Measurements from ENCODE around the gene SLFN14.
"Not testable (repeated sequence)": the region's sequence is repeated elsewhere in the genome, so short reads cannot be mapped to it uniquely, and the experiment has no call there.

Gene SLFN14

DNA sequence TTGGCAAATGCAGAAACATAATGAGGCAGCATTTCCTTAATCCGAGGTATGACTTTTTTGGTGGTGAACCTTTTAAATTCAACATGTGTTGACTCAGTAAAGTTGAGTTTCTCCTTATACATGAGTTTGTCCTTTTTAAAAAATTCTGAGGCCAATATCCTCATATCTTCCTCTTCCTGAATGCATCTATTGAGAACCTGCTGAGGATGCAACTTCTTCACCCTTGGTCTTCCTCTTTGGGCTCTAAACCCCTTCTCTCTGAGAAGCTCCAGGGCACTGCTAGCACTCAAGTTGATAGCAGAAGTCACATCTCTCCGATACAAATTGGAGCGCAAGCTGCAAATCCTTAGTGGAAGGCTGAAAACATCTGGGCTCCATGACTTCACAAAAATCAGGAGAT, 3.3 kb downstream of the SLFN14 start:
- no peak for DNase-seq

DNA sequence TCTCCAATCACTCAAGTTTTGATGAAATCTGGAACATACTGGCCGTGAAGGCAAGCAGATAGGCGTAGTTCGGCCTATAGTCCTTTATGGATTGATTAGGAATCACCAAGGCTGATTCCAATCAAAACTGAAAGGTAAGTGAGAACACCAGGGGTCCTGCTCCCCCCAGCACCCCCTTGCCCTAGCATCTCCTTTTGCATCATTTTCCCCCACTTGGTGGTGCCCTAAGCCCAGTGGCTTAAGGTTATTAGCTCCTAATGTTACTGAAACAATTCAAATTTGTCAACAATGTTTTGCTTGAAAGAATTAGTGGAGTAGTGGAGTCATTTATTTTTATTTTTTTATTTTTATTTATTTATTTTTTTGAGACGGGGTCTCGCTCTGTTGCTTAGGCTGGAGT, 4.9 kb downstream of the SLFN14 start:
- no peak for DNase-seq

DNA sequence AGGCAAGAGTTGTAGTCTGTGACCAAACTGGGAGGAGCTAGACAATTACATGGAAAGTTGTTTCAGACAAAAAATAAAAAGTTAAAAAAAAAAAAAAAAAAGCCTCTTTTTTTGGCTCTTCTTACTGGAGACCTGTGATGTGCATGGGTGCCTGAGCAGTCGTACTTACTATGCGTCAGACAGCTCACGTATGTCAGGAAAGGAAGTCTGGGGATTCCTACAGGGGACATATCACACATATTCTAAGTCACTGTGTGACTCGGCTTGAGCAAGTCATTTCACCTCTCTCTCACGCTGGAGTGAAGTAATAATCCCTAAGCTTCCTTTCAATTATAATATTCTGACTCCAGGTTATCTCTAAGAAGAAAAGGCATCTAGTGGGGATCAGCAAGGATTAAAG, 6.0 kb downstream of the SLFN14 start:
- DNase-seq = no peak

DNA sequence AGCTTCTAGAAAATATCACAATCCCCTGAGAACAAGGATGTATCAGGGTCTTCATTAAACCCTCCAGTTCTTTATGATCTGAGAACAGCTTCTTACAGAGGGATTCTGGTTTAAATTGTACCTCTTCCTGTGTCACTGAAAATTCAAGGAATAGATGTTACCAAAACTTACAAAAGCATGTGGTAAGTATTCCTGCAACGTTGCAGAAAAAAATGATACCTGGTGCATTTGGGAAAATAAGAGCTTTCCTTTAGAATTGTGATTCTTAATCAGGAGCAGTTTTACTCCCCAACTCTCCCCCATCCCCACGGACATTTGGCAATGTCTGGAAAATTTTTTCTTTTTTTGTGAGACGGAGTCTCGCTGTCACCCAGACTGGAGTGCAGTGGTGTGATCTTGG, 7.3 kb downstream of the SLFN14 start:
- no peak for DNase-seq

DNA sequence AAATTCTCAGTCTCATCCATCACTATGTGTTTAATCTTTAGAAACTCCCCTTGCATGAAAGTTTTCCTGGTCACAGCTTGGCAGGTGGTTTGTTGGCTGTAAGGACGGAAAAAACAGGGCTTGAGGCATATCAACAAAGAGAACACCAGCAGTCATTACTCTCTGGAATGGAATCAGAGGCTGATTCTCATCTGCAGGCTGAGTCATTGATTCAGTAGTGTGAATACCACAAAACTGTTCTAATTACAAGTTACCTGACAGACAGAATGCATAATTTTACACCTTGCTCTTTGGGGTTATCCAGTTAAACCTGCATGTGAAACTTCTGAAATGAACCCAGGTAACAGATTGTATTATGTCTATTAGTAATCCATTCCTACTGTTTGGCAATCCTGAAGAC, 11.6 kb downstream of the SLFN14 start:
- DNase-seq = no peak

DNA sequence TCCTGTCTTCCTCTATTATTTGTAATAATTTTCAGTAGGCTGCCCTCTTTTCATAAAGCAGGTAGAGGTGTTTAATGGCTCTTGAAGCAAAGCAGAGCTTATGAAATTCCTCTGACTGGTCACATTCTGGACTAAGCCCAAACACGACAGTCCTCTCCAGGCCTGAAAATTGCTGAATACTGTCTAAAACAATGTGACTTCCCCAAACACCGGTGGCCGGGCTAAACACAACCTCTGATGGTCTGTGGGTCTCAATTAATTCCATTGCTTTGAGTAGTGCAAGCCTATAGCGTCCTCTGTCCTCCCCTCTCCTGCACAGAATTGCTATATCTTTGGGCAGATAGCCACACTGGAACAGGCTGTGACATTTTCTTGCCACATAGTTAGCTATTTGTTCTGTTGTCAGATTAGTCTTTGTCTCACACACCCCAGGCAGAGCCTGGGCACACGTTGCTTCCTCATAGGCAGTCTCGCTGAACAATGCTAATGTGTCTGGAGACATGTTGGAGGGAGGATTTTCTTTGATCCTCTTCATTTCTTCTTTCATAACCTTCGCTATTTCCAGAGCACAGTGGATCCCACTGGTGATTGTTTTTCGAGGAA, 12.3 kb downstream of the SLFN14 start:
- no peak for DNase-seq

DNA sequence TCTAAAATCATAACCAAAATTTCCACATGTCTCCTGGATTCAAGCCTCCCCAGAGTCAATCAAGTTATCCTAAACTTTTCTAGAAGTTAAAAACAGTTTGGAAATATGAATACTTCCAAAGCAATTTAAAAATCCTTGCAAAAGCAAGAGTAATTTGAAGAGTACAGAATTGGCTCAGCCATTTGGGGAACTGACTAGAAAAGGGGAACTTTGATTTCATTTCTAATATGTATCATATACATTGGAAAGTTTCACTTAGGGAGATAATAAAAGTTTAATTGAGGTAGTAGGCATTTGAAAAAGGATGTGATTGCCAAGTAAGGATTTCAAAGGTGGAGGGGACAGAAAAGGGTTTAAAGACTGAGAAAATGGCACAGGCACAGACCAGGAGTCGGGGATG, 14.1 kb downstream of the SLFN14 start:
- DNase-seq = no peak

DNA sequence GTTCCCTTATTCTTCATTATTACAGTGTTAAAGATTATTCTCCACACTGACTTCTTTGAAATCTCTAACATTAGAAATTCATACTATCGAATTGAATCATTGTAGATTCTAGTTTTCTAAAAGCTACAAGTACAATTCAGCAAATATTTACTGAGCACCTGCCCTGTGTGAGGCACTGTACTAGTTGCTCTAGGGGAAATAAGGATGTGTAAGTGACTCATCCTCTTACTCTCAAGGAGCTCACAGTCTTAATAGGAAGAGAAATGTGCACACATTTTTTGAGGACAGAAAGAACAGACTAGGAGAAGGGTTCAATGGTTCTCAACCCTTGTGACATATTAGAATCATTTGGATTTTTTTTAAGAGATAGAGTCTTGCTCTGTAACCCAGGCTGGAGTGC, 15.5 kb downstream of the SLFN14 start:
- DNase-seq = no peak

DNA sequence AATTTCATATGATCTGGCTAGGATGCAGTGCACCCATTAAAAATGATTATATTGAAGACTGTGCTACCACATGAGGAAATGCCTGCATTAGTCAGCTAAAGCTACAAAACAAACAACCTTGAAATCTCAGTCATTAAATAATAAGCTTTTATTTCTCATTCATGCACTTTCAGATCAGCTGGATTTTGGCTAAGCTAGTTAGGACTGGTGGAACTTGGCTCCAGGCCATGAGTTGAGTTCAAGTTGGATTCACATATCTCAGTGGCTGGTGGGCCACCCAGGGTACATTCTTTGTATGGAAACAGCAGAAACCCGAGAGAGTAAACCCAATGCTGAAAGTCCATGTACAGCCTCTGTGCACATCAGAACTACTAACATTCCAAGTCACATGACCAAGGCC, 16.8 kb downstream of the SLFN14 start:
- no peak for DNase-seq

DNA sequence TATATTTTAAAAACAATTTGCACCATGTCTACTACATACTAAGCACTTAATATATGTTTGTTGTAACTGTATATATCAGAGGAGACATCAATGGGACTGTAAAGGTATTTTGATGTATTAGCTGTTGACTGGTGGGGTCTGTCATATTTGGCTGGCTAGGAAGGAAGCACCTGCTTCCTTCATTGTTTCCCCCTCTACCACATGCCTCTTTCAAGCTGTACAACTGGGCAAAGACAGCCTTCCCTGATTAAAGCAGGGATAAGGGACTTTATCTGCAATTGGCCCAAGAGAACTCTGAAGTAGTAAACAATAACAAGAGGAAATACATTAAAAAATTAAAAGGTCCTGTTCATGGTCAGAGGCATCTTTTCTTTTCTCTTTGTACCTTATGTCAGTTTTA, 17.6 kb downstream of the SLFN14 start:
- no peak for DNase-seq

DNA sequence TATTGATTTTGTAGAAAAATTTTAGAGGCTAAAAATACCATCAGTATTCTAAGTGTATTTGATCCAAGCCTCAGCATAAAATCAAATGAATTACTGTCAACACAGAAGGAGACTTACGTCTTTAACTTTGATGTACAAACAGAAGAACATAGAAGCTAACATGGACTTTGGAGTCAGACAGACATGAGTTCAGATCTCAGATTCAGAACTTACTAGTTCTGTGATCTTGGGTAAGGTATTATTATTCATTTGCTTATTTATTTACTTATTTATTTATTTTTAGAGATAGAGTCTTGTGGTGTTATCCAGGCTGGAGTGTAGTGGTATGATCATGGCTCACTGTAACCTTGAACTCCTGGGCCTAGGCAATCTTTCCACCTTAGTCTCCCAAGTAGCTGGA, 19.2 kb downstream of the SLFN14 start:
- DNase-seq = no peak

DNA sequence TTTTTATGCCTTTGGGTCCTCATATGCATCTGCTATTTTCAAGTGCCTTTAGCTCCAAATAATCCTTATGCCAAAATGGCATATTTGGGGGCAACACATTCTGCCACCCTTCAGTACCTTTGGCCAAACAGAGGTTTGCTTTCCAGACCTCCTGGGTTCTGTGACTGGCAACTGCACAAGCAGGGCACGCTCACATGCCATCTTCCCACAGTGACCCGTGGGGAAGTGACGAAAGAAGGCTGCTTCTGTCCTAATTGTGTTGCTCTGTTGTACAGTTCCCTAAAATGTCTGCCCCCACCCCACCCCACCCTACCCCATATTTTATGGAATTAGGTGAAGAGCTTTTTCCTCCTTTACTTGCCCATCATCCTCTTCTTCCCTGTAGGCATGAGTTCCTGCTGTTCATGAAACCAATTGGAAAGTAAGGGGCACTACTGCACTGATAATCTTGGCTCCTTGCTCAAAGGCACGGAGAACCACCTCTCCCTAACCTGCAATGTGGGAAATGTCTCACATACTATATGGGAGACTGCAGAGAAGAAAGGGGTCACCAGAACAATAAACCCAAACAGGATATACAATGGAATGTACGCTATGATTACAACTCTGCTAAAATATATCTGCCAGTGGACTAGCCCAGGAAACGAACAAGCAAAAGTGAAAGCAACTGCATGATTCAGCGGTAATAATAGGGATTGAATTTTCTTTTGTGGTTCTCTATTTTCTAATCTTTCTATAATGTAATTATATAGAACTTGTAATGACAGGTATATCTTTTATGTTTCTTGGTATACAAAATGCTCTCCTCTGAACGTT, 19.8 kb downstream of the SLFN14 start:
- DNase-seq = no peak

DNA sequence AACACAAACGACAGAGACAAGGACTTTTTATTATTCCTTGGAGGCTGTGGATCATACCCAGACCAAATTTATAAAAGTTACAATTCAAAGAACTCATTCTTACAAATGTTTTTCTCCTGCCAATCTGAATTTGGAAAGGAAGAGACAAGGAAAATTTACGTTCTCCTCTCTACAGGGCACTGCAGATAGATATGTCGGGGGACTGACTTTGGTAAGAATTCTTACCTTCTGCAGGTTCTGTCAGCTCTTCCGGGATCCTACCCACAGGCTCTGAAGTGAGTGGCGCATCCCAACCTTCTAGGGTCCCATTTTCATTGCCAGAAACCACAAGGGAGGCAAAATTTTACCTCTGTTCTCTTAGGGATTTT, 21.0 kb downstream of the SLFN14 start:
- DNase-seq = no peak

DNA sequence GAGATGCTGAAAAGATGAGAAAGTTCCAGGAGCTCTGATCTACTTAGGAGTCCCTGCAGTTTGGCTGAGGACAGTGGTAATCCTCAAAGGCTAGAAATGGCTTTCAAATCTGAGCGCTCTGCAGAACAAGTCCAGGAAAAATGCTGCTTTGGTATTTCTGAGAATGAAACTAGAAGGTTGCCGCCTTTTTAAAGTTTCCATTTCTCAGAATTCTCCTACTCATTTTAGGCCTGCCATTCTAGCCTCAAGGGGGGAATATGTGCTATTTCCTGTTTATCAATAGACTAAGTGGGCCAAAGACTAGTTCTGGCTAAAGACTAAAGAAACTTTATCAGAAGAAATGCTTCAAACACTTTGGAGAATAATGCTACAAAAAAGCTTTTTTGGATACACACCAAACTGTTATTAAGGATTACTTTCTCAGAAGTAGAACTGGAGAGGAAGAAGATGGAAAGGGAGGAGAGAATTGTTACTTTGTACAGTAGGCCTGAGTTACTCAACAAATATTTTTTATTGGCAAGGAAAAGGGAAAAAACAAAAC, 22.9 kb downstream of the SLFN14 start, which contains the start of gene SLFN12L:
Gene SLFN12L (minus strand): TSS at position 78 of the 541 bp plus-strand sequence. CDS start 15,314 bp downstream, outside the sequence.
- no peak for DNase-seq

DNA sequence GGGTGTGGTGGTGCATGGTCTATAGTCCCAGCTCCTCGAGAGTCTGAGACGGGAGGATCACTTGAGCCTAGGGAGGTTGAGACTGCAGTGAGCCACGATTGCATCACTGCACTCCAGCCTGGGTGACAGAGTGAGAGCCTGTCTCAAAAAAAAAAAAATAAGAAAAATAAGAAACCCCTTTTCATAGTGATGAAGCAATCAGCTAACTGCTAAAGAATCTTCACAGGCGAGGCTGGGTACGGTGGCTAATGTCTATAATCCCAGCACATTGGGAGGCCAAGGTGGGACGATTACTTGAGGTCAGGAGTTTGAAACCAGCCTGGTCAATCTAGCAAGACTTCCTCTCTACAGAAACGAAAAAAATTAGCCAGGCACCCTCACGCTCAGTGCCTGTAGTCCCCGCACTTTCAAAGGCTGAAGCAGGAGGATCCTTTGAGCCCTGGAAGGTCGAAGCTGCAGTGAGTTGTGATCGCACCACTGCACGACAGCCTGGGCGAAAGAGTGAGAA, 23.9 kb downstream of the SLFN14 start:
- no peak for DNase-seq

DNA sequence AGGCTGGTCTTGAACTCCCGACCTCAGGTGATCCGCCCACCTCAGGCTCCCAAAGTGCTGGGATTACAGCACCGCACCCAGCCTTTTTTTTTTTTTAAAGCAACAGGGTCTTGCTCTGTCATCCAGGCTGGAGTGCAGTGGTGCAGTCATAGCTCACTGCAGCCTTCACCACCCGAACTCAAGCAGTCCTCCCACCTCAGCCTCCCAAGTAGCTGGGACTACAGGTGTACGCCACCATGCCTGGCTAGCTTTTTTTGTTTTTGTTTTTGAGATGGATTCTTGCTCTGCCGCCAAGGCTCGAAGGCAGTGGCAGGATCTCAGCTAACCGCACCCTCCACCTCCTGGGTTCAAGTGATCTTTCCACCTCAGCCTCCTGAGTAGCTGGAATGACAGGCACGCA, 25.2 kb downstream of the SLFN14 start:
- DNase-seq = not testable (repeated sequence)

DNA sequence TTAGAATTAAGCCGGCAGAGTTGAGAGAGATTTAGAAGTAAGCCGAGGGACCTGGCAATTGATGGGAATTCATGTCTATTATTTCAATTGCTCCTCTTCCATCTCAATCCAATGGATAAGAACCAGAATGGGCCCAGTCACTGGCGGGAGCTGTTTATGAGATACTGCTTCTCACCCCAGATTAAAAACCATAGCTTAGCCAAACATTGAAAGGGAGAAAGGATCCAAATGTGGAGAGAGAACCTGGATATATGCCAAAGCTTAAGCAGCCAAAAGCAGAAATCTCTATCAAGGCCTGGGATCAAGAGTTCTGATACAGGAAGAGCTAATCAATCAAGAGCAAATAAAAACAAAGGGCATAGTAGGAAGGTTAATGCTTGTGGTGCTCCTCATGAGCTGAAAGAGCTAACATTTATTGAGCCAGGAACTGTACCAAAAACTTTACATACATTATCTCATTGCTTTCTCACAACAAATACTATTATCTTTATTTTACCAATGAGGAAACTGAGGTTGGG, 26.0 kb downstream of the SLFN14 start:
- no peak for DNase-seq

DNA sequence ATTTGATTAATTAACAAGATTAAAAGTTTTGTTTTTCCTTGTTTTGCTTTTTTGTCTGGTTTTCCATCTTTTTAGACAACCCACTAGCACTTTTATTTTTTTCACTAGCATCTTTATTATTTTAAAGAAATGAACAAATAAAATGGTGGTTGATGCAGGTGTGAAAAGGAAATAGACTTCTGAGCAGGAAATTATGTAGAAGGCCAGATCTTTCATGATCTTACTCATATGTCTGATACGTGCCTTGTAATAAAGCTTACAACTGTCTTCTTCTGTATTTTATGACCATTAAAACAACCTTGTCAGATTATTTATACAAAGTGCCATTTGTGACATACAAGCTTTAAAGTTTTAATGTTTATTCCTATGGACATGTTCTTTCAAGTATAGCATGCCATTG, 29.5 kb downstream of the SLFN14 start:
- DNase-seq = no peak

DNA sequence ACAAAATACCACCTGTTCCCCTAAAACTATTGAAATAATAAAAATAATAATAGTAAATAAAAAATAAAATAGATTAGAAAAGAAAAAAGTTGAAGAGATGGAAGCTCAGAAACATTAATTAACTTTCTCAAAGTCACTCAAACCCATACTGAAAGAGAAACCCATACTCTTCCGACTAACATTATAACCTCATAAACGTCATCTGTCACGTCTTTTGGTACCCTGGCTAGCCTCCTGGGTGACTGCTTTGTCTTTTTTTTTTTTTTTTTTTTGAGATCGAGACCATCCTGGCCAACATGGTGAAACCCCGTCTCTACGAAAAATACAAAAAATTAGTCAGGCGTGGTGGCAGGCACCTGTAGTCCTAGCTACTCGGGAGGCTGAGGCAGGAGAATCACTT, 30.8 kb downstream of the SLFN14 start:
- DNase-seq = no peak

DNA sequence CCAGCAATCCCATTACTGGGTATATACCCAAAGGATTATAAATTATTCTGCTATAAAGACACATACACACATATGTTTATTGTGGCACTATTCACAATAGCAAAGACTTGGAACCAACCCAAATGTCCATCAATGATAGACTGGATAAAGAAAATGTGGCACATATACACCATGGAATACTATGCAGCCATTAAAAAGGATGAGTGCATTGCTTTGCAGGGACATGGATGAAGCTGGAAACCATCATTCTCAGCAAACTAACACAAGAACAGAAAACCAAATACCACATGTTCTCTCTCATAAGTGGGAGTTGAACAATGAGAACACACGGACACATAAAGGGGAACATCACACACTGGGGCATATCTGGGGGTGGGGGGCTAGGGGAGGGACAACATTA, 31.3 kb downstream of the SLFN14 start:
- DNase-seq = not testable (repeated sequence)

DNA sequence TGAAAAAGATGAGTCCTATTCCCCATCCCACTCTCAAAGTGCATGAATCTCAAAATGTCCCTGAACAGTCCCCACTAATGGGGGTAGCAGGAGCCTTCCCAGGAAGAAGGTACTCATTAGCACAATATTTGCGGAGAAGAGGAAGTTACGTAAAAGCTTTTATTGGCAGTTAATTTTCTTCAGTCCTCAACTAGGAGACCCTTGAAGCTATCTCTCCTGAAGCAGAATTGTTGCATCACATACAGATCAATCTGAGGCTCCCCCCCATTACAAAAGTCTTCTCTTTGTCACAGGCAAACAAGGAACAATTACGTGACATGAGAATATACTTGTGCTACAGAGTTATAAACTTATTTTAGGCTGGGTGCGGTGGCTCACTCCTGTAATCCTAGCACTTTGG, 37.3 kb downstream of the SLFN14 start:
- DNase-seq = no peak

DNA sequence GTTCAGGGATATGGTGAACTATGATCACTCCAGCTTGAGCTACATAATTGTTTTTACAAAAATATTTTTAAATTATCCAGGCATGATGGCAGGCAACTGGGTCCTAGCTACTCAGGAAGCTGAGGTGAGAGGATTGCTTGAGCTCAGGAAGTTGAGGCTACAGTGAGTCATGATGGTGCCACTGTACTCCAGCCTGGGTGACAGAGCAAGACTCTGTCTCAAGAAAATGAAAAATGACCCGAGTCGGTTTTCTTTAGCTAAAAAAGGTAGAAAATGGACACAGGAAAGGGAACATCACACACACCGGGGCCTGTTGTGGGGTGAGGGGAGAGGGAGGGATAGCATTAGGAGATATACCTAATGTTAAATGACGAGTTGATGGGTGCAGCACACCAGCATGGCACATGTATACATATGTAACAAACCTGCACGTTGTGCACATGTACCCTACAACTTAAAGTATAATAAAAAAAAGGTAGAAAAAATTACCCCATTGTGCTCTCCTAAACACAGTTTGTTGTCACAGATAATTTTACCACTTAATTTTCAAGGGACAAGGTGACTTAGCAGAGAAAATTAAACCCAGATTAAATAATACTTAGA, 38.9 kb downstream of the SLFN14 start:
- DNase-seq = not testable (repeated sequence)

DNA sequence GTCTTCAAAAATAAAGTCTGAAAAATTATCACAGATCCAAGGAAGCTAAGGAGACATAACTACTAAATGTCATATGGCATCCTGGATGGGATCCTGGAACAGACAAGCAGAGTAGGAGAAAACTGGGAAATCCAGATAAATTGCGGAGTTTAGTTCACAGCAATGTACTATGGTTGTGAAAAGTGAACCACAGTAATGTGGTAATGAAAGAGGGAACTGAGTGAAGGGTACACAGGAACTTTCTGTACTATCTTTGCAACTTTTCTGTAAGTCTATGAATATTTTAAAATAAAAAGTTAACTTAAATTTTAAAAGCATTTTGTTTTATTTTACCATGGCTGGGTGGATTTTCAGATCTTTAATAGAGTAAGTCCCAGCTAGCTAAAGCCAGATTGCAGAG, 39.5 kb downstream of the SLFN14 start:
- DNase-seq = no peak
